ENCODE results near the gene IQCH.

The IQCH gene

GRCh38 chr15:67216859-67217258 is 37.7 kb upstream of the IQCH start:
- Histone ChIP-seq H3K4me3 (ENCODE audit: low read length) (no peak overlapping the region), H3K9me2 (replicated peaks; ENCODE audit: insufficient read depth, low read length) (no peaks in the 10 kb centered on the region), H3K4me1 (ENCODE audit: low read length) (no peaks in the 10 kb centered on the region), H4K20me1 (ENCODE audit: insufficient read depth, low read length) (no peaks in the 10 kb centered on the region), H3F3A (ENCODE audit: insufficient read depth, low read length) (no peaks in the 10 kb centered on the region), H2AFZ (ENCODE audit: low read length) (no peak overlapping the region), H3K9me3 (replicated peaks; ENCODE audit: insufficient read depth, low read length) (no peaks in the 10 kb centered on the region), H3K9ac (ENCODE audit: low read length) (no peak overlapping the region), H3K27me3 (replicated peaks; ENCODE audit: insufficient read depth, low read length) (no peaks in the 10 kb centered on the region), H3K4me2 (ENCODE audit: low read depth, low read length) (no peak overlapping the region), H3K36me3 (replicated peaks; ENCODE audit: insufficient read depth, low read length) (no peaks in the 10 kb centered on the region; the same call in 1 of the 2 replicates), H3K27ac (ENCODE audit: low read length) (no peak overlapping the region), H3K79me2 (ENCODE audit: low read length) (no peaks in the 10 kb centered on the region)
- no peak for DNase-seq
- no peak for TF ChIP-seq EZH2 (optimal IDR thresholded peaks at IDR 0.05; ENCODE audit: low read depth, low read length)
- no peak for TF ChIP-seq CTCF (IDR thresholded peaks at IDR 0.05; ENCODE audit: low read length)
- no peak for TF ChIP-seq EZH2phosphoT487 (IDR thresholded peaks at IDR 0.05; ENCODE audit: low read length)

- no peaks in the 10 kb centered on the region for H3K4me1 ChIP-seq (ENCODE audit: low read length)
- no peaks in the 10 kb centered on the region for H4K20me1 ChIP-seq (ENCODE audit: insufficient read depth, low read length)
- H2AFZ ChIP-seq (ENCODE audit: low read length): no peak overlapping the region
- no peak overlapping the region for H3K9ac ChIP-seq (ENCODE audit: low read length)
- no peak overlapping the region for H3K4me2 ChIP-seq (ENCODE audit: low read depth, low read length)
- H3K9me3 ChIP-seq (replicated peaks; ENCODE audit: insufficient read depth, low read length): no peaks in the 10 kb centered on the region
- no peak for TF ChIP-seq EZH2phosphoT487 (IDR thresholded peaks at IDR 0.05; ENCODE audit: low read length)
- no peak for TF ChIP-seq EZH2 (optimal IDR thresholded peaks at IDR 0.05; ENCODE audit: low read depth, low read length)
- H3K27ac ChIP-seq (ENCODE audit: low read length): no peak overlapping the region
- H3F3A ChIP-seq (ENCODE audit: insufficient read depth, low read length): no peaks in the 10 kb centered on the region
- DNase-seq: no peak
- H3K9me2 ChIP-seq (replicated peaks; ENCODE audit: insufficient read depth, low read length): no peaks in the 10 kb centered on the region
- H3K36me3 ChIP-seq (replicated peaks; ENCODE audit: insufficient read depth, low read length): no peaks in the 10 kb centered on the region; the same call in 1 of the 2 replicates
- no peaks in the 10 kb centered on the region for H3K79me2 ChIP-seq (ENCODE audit: low read length)
- no peaks in the 10 kb centered on the region for H3K27me3 ChIP-seq (replicated peaks; ENCODE audit: insufficient read depth, low read length)
- no peak overlapping the region for H3K4me3 ChIP-seq (ENCODE audit: low read length)
Measured at GRCh38 chr15:67218428-67218827, 36.2 kb upstream of the IQCH start.

GRCh38 chr15:67219288-67219687 is 35.3 kb upstream of the IQCH start:
- no peak overlapping the region for H3K4me3 ChIP-seq (ENCODE audit: low read length)
- H3K4me2 ChIP-seq (ENCODE audit: low read depth, low read length): no peak overlapping the region
- no peaks in the 10 kb centered on the region for H3F3A ChIP-seq (ENCODE audit: insufficient read depth, low read length)
- no peak for TF ChIP-seq EZH2phosphoT487 (IDR thresholded peaks at IDR 0.05; ENCODE audit: low read length)
- TF ChIP-seq CTCF (IDR thresholded peaks at IDR 0.05; ENCODE audit: low read length): no peak
- no peak for TF ChIP-seq EZH2 (optimal IDR thresholded peaks at IDR 0.05; ENCODE audit: low read depth, low read length)
- H2AFZ ChIP-seq (ENCODE audit: low read length): no peak overlapping the region
- H3K4me1 ChIP-seq (ENCODE audit: low read length): no peaks in the 10 kb centered on the region
- no peaks in the 10 kb centered on the region for H4K20me1 ChIP-seq (ENCODE audit: insufficient read depth, low read length)
- H3K36me3 ChIP-seq (replicated peaks; ENCODE audit: insufficient read depth, low read length): no peaks in the 10 kb centered on the region; the same call in 1 of the 2 replicates
- no peaks in the 10 kb centered on the region for H3K9me3 ChIP-seq (replicated peaks; ENCODE audit: insufficient read depth, low read length)
- H3K79me2 ChIP-seq (ENCODE audit: low read length): no peaks in the 10 kb centered on the region
- no peak overlapping the region for H3K27ac ChIP-seq (ENCODE audit: low read length)
- no peak for DNase-seq
- no peaks in the 10 kb centered on the region for H3K27me3 ChIP-seq (replicated peaks; ENCODE audit: insufficient read depth, low read length)
- H3K9ac ChIP-seq (ENCODE audit: low read length): no peak overlapping the region
- H3K9me2 ChIP-seq (replicated peaks; ENCODE audit: insufficient read depth, low read length): no peaks in the 10 kb centered on the region

- H3K36me3 ChIP-seq (replicated peaks; ENCODE audit: insufficient read depth, low read length): no peaks in the 10 kb centered on the region; the same call in 1 of the 2 replicates
- H3K4me2 ChIP-seq (ENCODE audit: low read depth, low read length): no peak overlapping the region
- no peaks in the 10 kb centered on the region for H3K9me2 ChIP-seq (replicated peaks; ENCODE audit: insufficient read depth, low read length)
- no peaks in the 10 kb centered on the region for H3K9me3 ChIP-seq (replicated peaks; ENCODE audit: insufficient read depth, low read length)
- H2AFZ ChIP-seq (ENCODE audit: low read length): no peak overlapping the region
- H3K27ac ChIP-seq (ENCODE audit: low read length): no peak overlapping the region
- no peaks in the 10 kb centered on the region for H3K79me2 ChIP-seq (ENCODE audit: low read length)
- no peak overlapping the region for H3K9ac ChIP-seq (ENCODE audit: low read length)
- H3K4me1 ChIP-seq (ENCODE audit: low read length): no peaks in the 10 kb centered on the region
- no peaks in the 10 kb centered on the region for H3F3A ChIP-seq (ENCODE audit: insufficient read depth, low read length)
- H3K4me3 ChIP-seq (ENCODE audit: low read length): no peak overlapping the region
- DNase-seq: no peak
- H4K20me1 ChIP-seq (ENCODE audit: insufficient read depth, low read length): no peaks in the 10 kb centered on the region
- TF ChIP-seq EZH2 (optimal IDR thresholded peaks at IDR 0.05; ENCODE audit: low read depth, low read length) (no peak), EZH2phosphoT487 (IDR thresholded peaks at IDR 0.05; ENCODE audit: low read length) (no peak), CTCF (IDR thresholded peaks at IDR 0.05; ENCODE audit: low read length) (no peak)
- no peaks in the 10 kb centered on the region for H3K27me3 ChIP-seq (replicated peaks; ENCODE audit: insufficient read depth, low read length)
Measured at GRCh38 chr15:67224889-67225288, 29.7 kb upstream of the IQCH start.
